GM20431 (cell line): ENCODE data around the gene TRAPPC2B.
"Not testable (repeated sequence)": the region's sequence is repeated elsewhere in the genome, so short reads cannot be mapped to it uniquely, and the experiment has no call there.

ENCODE experiments used
- in situ Hi-C: fragments of 300-500 bp; cut with MseI, MboI; formaldehyde crosslinking; loops from one replicate; pipeline ENCODE4 v1.15.0; 2020; ENCODE audit warnings: low sequenced_read_pairs; ENCODE audit not compliant: unreplicated experiment

Gene TRAPPC2B

DNA sequence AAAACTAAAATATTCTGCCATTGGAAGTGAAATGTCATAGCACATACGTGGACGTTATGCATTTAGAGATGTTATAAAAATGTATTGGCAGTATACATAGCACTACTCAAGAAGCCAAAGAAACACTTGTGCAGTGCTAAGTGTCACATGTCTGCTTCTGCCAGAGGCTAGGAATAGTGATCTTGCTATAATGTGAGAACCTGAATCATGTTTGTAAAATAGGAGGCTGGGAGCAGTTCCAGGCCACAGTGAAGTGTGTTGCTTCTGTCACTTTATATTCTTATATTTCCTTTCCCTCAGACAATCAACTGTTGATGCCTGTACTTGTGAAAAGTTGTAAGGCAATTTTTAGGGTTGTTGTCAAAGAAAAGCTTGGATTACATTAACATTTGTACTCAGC is 3.4 kb downstream of the TRAPPC2B start:
- in situ Hi-C loops, result no loop called here

DNA sequence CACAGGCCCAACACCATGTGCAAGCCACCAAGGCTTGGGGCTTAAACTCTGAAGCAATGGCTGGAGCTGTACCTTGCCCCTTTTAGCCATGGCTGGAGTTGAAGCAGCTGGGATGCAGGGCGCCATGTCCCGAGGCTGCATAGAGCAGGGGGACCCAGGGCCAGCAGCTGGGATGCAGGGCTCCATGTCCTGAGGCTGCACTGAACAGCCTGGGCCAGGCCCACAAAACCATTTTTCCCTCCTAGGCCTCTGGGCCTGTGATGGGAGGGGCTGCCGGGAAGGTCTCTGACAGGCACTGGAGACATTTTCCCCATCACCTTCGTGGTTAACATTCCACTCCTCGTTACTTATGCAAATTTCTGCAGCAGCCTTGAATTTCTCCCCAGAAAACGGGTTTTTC is 10.8 kb downstream of the TRAPPC2B start:
- in situ Hi-C loops, result no loop called here

DNA sequence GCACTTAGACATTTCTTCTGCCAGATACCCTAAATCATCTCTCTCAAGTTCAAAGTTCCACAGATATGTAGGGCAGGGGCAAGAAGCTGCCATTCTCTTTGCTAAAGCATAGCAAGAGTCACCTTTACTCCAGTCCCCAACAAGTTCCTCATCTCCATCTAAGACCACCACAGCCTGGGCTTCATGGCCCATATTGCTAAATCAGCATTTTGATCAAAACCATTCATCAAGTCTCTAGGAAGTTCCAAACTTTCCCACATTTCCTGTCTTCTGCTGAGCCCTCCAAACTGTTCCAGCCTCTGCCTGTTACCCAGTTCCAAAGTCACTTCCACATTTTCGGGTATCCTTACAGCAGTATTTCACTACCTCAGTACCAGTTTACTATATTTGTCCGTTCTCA is 11.3 kb downstream of the TRAPPC2B start:
- in situ Hi-C loops, result not testable (repeated sequence)

DNA sequence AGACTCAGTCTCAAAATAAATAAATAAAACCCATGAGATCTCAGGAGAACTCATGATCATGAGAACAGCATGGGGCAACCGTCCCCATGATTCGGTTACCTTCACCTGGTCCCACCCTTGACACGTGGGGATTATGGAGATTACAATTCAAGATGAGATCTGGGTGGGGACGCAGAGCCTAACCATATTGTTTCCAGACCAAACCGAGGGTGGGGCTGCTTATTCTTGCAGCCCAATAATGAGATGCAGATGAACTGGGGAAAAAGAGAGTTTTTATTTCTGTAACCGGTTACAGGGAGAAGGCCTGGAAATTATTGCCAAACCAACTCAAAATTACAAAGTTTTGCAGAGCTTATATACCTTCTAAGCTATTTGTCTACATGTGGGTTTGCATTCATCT is 12.8 kb downstream of the TRAPPC2B start:
- in situ Hi-C loops, result no loop called here

DNA sequence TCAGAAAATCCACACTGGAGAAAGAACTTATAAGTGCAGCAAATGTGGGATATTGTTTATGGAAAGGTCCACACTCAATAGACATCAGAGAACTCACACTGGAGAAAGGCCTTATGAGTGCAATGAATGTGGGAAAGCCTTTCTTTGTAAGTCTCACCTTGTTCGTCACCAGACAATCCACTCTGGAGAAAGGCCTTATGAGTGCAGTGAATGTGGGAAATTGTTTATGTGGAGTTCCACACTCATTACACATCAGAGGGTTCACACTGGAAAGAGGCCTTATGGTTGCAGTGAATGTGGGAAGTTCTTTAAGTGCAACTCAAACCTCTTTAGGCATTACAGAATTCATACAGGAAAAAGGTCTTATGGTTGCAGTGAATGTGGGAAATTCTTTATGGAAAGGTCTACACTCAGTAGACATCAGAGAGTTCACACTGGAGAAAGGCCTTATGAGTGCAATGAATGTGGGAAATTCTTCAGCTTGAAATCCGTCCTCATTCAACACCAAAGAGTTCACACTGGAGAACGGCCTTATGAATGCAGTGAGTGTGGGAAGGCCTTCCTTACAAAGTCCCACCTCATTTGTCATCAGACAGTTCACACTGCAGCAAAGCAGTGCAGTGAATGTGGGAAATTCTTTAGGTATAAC is 14.3 kb downstream of the TRAPPC2B start:
- in situ Hi-C loops, result no loop called here

DNA sequence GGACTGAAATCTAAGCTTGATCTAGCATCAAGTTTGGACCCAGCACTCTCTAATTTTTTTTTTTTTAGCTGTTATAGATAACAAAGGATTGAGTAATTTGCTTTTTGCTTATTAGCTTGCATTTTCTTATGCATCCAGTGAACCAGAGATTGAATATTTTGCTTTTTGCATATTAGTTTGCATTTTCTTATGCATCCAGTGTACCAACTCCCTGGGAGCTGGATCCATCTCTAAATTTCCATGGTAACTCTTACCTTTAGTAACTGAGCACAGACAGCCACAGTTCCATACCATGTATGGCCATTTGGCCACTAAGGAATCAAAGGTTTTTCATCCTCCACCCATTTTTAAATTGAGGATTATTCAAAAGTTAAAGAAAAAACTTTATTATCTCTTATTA is 17.6 kb downstream of the TRAPPC2B start:
- in situ Hi-C loops, result no loop called here

DNA sequence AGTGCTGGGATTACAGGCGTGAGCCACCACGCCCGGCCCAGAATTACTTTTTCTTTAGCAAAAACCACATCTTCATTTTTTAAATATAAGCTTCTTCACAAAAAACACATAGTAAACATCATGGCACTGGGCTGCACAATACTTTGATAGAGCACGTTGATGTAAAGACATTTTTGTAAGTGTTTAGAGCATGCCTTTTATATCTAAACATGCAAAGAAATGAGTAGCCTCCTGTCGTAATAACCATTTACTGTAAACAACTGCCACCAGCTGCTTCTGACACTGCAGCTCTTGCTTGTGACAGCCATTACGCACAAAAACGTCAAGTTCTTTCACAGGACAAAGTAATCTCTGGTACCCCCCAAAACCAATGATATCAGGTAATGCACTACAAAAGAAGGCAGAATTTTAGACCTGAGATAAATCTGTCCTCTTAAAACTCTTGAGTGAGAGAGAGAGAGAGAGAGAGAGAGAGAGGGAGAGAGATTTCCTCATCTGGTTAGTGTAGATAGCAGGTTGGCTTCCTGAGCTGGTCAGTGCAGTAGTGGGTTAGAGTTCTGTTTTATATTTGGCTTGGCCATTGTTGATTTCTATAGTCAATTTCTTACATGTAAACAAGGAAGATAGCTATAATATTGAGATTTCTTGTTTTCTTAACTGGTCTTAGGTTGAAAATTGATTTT is 19.6 kb downstream of the TRAPPC2B start:
- in situ Hi-C loops, result no loop called here

DNA sequence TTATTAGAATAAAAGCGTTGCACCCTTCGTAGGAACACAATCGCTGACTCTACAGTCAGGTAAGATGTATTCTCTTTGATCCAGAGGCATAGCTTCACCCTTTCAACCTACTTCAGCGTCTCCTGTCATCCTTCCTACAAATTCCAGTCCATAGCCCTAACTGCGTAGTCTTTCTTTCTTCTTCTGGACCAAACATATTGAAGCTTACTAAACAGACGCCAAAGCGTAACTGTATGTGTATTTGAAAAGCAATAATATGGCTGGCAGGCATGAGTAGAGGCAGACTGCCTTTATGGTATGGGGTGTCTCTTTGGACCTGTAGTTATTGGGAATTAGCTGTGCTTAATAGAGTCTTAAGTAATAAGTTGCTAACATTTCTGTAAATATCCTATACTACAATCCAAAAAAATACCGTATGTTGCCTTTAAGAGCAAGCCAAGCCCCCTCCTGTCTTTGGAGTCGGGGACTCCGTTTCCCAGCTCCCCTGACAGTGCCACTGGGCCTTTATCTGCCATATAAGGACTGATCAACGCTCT is 25.9 kb downstream of the TRAPPC2B start:
- in situ Hi-C loops, result no loop called here

DNA sequence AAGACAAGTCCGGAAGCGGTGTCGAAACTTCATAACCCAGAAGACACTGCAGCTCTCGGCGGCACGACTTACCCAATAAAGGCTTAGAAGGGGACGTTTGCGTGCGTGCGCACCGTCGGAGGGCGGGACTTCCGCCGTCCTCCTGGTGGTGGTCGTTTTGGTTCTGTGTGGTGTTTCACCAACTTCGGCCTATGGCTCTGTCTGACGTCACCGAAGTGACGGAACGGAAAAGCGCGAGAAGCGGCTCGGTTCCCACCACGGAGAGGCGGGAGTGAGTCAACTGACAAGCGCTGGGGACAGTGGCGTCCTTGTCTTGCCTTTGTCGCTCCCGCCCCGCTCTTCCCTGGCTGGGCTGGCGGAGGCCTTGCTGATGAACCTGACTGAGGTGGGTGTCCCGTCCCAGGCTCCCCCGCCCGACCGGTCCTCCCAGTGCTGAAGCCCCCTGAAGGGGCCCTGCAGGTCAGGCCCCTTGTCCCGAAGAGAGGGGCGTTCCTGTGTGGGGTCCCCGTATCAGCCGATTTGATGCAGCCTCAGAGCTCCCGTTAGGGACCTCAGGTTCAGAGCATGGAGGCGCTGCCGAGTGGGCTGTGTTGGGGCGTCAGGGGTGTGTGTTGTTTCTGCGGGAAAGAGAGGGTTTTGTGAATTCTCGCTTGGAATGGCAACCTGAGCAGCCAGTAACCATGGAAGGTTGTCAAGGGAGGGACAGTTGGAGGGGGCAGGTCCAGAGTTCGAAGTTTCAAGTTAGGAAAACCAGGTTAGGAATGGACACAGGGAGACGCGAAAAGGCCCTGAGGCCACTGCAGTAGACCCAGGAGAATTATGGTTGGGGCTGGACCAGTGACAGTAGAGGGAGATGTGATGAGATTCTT is 26.6 kb downstream of the TRAPPC2B start, which contains the start of gene ZNF548:
Gene ZNF548, plus strand, starts transcription at position 125 of the 869 bp plus-strand sequence. Its CDS starts 246 bp downstream, at position 371.
- in situ Hi-C loops, result no loop called here

DNA sequence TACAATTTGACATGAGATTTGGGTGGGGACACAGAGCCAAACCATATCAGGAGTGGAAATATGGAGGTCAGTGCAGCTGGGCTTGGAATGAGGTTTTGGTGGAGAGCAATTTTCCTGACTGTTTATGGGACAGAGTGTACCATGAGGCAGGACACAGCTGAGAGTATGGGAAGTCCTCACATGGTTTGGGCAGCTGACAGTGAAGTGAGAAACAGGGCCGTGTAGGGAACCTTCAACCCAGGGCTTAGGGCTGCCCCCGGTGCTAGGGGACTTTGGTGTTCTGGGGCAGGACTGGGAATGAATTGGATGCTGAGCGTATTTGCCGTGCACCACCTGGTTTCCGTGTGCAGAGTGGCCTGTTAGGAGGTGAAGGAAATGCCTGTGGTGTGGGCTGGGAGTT is 32.4 kb downstream of the TRAPPC2B start:
- in situ Hi-C loops, result no loop called here

DNA sequence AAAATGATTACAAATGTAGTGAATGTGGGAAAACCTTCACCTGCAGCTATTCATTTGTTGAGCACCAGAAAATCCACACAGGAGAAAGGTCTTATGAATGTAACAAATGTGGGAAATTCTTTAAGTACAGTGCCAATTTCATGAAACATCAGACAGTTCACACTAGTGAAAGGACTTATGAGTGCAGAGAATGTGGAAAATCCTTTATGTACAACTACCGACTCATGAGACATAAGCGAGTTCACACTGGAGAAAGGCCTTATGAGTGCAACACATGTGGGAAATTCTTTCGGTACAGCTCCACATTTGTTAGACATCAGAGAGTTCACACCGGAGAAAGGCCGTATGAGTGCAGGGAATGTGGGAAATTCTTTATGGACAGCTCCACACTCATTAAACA is 35.5 kb downstream of the TRAPPC2B start:
- in situ Hi-C loops, result no loop called here

DNA sequence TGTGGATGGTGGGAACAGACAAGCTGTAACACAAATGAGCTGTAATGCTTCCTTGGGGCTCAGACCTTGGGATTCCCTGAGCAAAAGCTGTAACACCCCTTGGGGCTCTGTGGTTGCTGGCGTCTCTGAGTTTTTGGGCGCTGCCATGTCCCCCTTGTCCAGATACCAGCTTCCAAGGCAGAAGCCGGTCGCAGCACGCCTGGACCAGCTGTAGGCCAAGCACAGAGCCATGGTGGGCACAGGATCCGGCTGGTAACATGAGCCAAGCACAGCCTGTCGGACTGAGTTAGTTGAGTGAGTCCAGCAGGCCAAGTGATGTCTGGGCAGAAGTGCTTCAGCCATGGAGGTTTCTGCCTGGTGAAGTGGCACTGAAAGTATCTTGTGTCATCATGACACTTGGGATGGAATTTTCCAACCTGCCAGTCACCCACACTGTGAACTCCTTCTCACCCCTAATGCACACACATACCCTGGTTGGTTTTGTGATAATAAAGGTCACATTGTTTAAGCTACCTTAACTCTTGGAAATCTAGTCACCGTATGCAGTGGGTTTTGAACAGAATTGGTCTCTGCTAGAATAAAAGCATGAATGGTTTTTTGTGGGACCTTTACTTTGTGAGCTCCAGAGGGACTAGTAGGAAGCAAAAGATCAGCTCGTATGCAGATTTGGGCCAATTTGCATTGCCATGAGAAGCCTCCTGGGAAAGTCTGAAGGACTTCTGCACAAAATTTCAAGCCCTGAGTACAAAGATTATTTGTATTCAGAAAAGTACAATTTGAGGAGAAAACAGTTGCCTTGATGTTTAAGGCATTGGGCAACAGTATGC is 40.6 kb downstream of the TRAPPC2B start:
- in situ Hi-C loops, result no loop called here

DNA sequence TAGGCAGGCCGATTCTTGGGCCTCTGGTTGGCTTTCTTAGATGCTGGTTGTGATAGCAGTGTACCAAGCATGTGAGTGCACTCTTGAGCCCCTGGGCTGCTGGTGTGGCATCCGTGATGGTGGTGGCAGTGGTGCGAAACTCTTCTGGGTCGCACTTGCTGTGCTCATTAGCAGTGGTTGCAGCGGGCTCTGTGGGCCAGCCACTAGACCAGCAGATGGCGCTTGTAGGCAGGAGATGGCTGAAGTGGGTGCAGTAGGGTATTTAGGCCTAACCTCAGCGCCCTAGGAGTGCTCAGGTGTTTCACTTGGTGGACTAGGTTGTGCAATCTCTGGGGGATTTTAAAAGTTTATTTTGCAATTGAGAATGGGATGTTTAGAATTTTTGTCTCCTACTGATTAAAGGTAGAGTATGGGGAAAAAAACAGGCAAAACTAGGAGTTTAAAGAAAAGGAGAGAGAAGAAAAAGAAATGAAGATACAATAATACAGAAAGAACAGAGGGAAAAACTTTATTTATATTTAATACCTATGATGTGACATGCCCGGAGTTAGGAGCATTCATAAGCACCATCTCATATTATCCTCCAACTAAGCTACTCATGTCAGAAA is 43.3 kb downstream of the TRAPPC2B start:
- in situ Hi-C loops, result no loop called here

DNA sequence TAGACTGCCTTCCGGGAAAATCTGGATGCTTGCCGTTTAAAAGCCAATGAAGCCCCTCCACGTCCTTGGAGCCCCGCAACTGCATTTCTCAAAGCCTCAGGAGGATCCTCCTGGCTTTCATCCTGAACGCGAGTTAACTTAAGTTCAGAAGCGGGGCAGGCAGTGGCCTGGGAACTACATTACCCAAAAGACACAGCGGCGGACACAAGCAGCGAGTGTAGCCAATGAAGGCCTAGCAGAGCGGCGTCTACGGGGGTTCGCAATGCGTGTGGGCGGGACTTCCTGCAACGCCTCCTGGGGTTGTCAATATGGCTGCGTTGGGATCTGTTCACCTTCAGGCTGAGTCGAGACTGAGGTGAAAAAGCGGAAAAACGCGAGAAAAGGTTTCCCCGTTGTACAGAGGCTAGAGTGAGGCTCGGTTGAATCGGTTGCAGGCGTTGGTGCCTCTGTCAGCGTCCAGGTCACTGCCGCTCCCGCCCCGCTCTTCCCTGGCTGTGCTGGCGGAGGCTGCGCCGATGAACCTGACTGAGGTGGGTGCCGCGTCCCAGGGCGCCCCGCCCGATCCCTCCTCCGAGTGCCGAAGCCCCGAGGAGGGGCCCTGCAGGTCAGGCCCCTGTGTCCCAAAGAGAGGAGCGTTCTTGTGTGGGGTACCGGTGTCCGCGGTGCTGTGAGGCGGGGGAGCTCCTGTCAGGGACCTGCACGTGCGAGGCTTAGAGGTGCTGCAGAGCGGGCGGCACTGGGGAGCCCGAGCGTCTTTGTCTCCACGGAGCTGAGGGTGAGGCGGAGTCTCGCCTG is 47.7 kb downstream of the TRAPPC2B start, which contains the start of gene ZNF17:
Gene ZNF17, plus strand, starts transcription at position 285 of the 795 bp plus-strand sequence. CDS start 2,455 bp downstream, outside the sequence.
- in situ Hi-C loops, result no loop called here
